HepG2 (cell line): ENCODE data around the gene LNPK. TPM values are rescaled to one million over a fixed set of nuclear protein-coding genes. Genes with fewer than 3 reads are reported as not detected.

Experiments used
- ATF5 ChIP-seq: sonication (generic); formaldehyde crosslinking; IDR thresholded peaks from 2 replicates; pipeline ENCODE4 v1.4.0; 2020; ENCODE audit warnings: mild to moderate bottlenecking, low read depth, missing genetic modification reagents
- BATF2 ChIP-seq: sonication (generic); formaldehyde crosslinking; IDR thresholded peaks from 2 replicates; pipeline ENCODE4 v1.8.0; 2022; ENCODE audit warnings: mild to moderate bottlenecking, missing genetic modification reagents, moderate library complexity
- GATAD1 ChIP-seq: IDR thresholded peaks from 2 replicates; pipeline ENCODE4 v1.6.1; 2016; ENCODE audit warnings: missing genetic modification reagents, missing compliant biosample characterization
- IKZF5 ChIP-seq: IDR thresholded peaks from 2 replicates; pipeline ENCODE4 v1.6.1; 2018; ENCODE audit warnings: missing genetic modification reagents, mild to moderate bottlenecking, missing compliant biosample characterization
- LCORL ChIP-seq, 2 experiments: fragments of 450-650 bp in 1 of 2; sonication (generic) in 1 of 2; formaldehyde crosslinking in 1 of 2; IDR thresholded peaks; 2 replicates each; pipeline versions ENCODE4 v1.5.0 to v1.6.1; 2017 to 2020; ENCODE audit warnings: antibody characterized with exemption in 1 of 2, missing genetic modification reagents in 1 of 2
- MLX ChIP-seq: IDR thresholded peaks from 2 replicates; pipeline ENCODE4 v1.6.1; 2016
- MTERF4 ChIP-seq: sonication (generic); formaldehyde crosslinking; IDR thresholded peaks from 2 replicates; pipeline ENCODE4 v1.8.0; 2023; ENCODE audit warnings: mild to moderate bottlenecking, missing genetic modification reagents
- MXD4 ChIP-seq: IDR thresholded peaks from 2 replicates; pipeline ENCODE4 v1.6.1; 2016; ENCODE audit warnings: mild to moderate bottlenecking, missing biosample characterization, missing genetic modification reagents
- NFYC ChIP-seq: IDR thresholded peaks from 2 replicates; pipeline ENCODE4 v1.6.1; 2016; ENCODE audit warnings: missing genetic modification reagents, missing compliant biosample characterization
- POLR2AphosphoS2 ChIP-seq: IDR thresholded peaks from 2 replicates; pipeline ENCODE4 v1.6.1; 2011; ENCODE audit warnings: low read depth, low read length, improper control_type of control experiment
- SRY ChIP-seq: sonication (generic); formaldehyde crosslinking; IDR thresholded peaks from 2 replicates; pipeline ENCODE4 v1.8.0; 2022; ENCODE audit warnings: mild to moderate bottlenecking, missing genetic modification reagents
- ZBTB14 ChIP-seq: sonication (generic); formaldehyde crosslinking; IDR thresholded peaks from 2 replicates; pipeline ENCODE4 v1.4.0; 2020; ENCODE audit warnings: missing genetic modification reagents
- ZFP1 ChIP-seq: IDR thresholded peaks from 2 replicates; pipeline ENCODE4 v1.6.1; 2016
- ZFP36L2 ChIP-seq: sonication (generic); formaldehyde crosslinking; IDR thresholded peaks from 2 replicates; pipeline ENCODE4 v1.4.0; 2020; ENCODE audit warnings: missing genetic modification reagents
- ZFP91 ChIP-seq: sonication (generic); formaldehyde crosslinking; IDR thresholded peaks from 2 replicates; pipeline ENCODE4 v1.9.0; 2022; ENCODE audit warnings: missing genetic modification reagents, mild to moderate bottlenecking, borderline replicate concordance
- ZNF441 ChIP-seq: sonication (generic); formaldehyde crosslinking; IDR thresholded peaks from 2 replicates; pipeline ENCODE4 v1.7.0; 2021; ENCODE audit warnings: missing genetic modification reagents, borderline replicate concordance
- ZNF761 ChIP-seq: sonication (generic); formaldehyde crosslinking; conservative IDR thresholded peaks from 2 replicates; pipeline ENCODE4 v1.4.0; 2020; ENCODE audit warnings: mild to moderate bottlenecking, missing genetic modification reagents
- polyA plus RNA-seq, 8 experiments: library from polyadenylated mRNA; depleted of rRNA in 3 of 8; stranded (reverse) in 7 of 8; unstranded in 1 of 8; fragments of >200 nt; fragmentation: Illumina TruSeq in 4 of 8; extraction: Trizol in 4 of 8; gene quantifications; 2 replicates each; pipeline versions ENCODE4 v1.2.1 to v1.2.3, GENCODE V29; 2011 to 2016; ENCODE audit warnings: low read depth in 4 of 8, missing spikeins in 1 of 8, mixed read lengths in 1 of 8; ENCODE audit not compliant: insufficient read depth in 1 of 8
- total RNA-seq, 5 experiments: library from RNA; depleted of rRNA; stranded (reverse); fragments of >200 nt; fragmentation: Illumina TruSeq; extraction: Trizol; gene quantifications; 2 replicates each; pipeline ENCODE4 v1.2.3, GENCODE V29; 2016; ENCODE audit warnings: low read depth in 1 of 5
- TF ChIP-seq, protein P1 (sequence below), 2 experiments: fragments of 450-650 bp in 1 of 2; sonication (generic) in 1 of 2; formaldehyde crosslinking; IDR thresholded peaks; 2 replicates each; pipeline versions ENCODE4 v1.5.0 to v1.8.0; 2020 to 2022; ENCODE audit warnings: mild to moderate bottlenecking in 1 of 2, missing genetic modification reagents in 1 of 2

The LNPK gene
- total and polyA plus RNA-seq, 2 of the 13 experiments (the other 11 are each of a cell fraction or from before 2014, with no cell fraction given) = 25.4 to 26.1 TPM

- TF ChIP-seq ZBTB14 (CRISPR knock-in tag) (no peak), MXD4 (CRISPR knock-in tag) (peak; percentile 62; the same call in 1 of the 2 replicates), POLR2AphosphoS2 (no peak), MTERF4 (CRISPR knock-in tag) (0 out of 2 replicates have a peak, but pooled peaks have one; percentile 21), ZNF441 (CRISPR knock-in tag) (peak; percentile 88; the same call in 1 of the 2 replicates), ZFP1 (CRISPR knock-in tag) (peak; percentile 59; the same call in 1 of the 2 replicates), ZNF761 (CRISPR knock-in tag) (0 out of 2 replicates have a peak, but pooled peaks have one; percentile 76), ZFP91 (CRISPR knock-in tag) (peak; percentile 87; the same call in 1 of the 2 replicates), LCORL (IDR thresholded peaks at IDR 0.05) (no peak), LCORL (CRISPR knock-in tag; IDR thresholded peaks at IDR 0.05) (peak; percentile 83), ZFP36L2 (CRISPR knock-in tag) (no peak), ATF5 (peak; percentile 80; the same call in 1 of the 2 replicates), NFYC (peak; percentile 83), IKZF5 (CRISPR knock-in tag) (0 out of 2 replicates have a peak, but pooled peaks have one; percentile 24), BATF2 (CRISPR knock-in tag) (peak; percentile 92), SRY (CRISPR knock-in tag) (peak; percentile 28; the same call in 1 of the 2 replicates), GATAD1 (peak; percentile 95), MLX (CRISPR knock-in tag) (peak; percentile 85)
- TF ChIP-seq, protein P1, sequence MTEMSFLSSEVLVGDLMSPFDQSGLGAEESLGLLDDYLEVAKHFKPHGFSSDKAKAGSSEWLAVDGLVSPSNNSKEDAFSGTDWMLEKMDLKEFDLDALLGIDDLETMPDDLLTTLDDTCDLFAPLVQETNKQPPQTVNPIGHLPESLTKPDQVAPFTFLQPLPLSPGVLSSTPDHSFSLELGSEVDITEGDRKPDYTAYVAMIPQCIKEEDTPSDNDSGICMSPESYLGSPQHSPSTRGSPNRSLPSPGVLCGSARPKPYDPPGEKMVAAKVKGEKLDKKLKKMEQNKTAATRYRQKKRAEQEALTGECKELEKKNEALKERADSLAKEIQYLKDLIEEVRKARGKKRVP (CRISPR knock-in tag; IDR thresholded peaks at IDR 0.05) = peak in 1 of 2 experiments; percentile 19; a peak in 1 of 4 replicates
Measured at GRCh38 chr2:176001916-176002687, at the start of gene LNPK (continued).
